Endothelial cell of umbilical vein (primary cell): Measurements from ENCODE around the gene HEBP1. TPM values are rescaled to one million over a fixed set of nuclear protein-coding genes. Genes with fewer than 3 reads are reported as not detected.

Experiments
- BruUV-seq: library from RNA; stranded (reverse); fragments of 400-500 nt; replicated peaks from 2 replicates; lab custom pipeline; 2021; lab: Mats Ljungman, UMichigan
- CTCF ChIA-PET: fragments of 300-600, 350-600 bp; sonication (Branson Sonifier 250); formaldehyde crosslinking; loops from one replicate; lab custom pipeline; 2021; ENCODE audit warnings: antibody characterized with exemption, inconsistent platforms; lab: Charles Lee
- POLR2A ChIA-PET: fragments of 300-600, 350-600 bp; sonication (Branson Sonifier 250); formaldehyde crosslinking; loops from one replicate; lab custom pipeline; 2021; ENCODE audit warnings: antibody characterized with exemption, inconsistent platforms; lab: Charles Lee
- DNase-seq: peaks from one replicate; pipeline ENCODE4 v3.0.0-alpha.2; 2011; ENCODE audit warnings: low read depth, low spot score
- FAIRE-seq: peaks from 2 replicates; lab custom pipeline; 2011; peaks lifted over from hg19 to GRCh38; lab: Jason Lieb, UNC
- H2AFZ ChIP-seq: 2 replicates; pipeline ENCODE4 v1.6.0; 2012; ENCODE audit warnings: low read depth, low read length, control low read depth, inconsistent platforms
- H3K27ac ChIP-seq: 2 replicates; pipeline ENCODE4 v1.5.1; 2011; ENCODE audit warnings: low read depth, mild to moderate bottlenecking, control low read depth, low read length, moderate library complexity; ENCODE audit not compliant: insufficient read depth
- H3K27me3 ChIP-seq, 2 experiments: 2 replicates each; pipeline versions ENCODE4 v1.6.0 to v1.6.1; 2011; ENCODE audit warnings: low read length in 2 of 2, mixed read lengths in 1 of 2; ENCODE audit not compliant: control insufficient read depth in 2 of 2, insufficient read depth in 2 of 2
- H3K36me3 ChIP-seq, 2 experiments: 2 replicates in 1 of 2; 3 replicates in 1 of 2; pipeline ENCODE4 v1.5.1; 2011; ENCODE audit warnings: low read length in 2 of 2, mild to moderate bottlenecking in 1 of 2, moderate library complexity in 1 of 2; ENCODE audit not compliant: control insufficient read depth in 2 of 2, insufficient read depth in 2 of 2; ENCODE audit errors: extremely low read depth in 1 of 2
- H3K4me1 ChIP-seq: 3 replicates; pipeline ENCODE4 v1.5.1; 2011; ENCODE audit warnings: mild to moderate bottlenecking, low read length; ENCODE audit not compliant: control insufficient read depth, insufficient read depth; ENCODE audit errors: extremely low read depth
- H3K4me2 ChIP-seq: 2 replicates; pipeline ENCODE4 v1.6.1; 2011; ENCODE audit warnings: low read length, control low read depth, mixed read lengths; ENCODE audit not compliant: insufficient read depth
- H3K4me3 ChIP-seq, 3 experiments: fragments of 200-600 bp in 1 of 3; sonication (generic), shearing (Covaris generic) in 1 of 3; replicated peaks in 1 of 3; 2 replicates each; pipeline ENCODE4 v1.5.1; 2011 to 2016; ENCODE audit warnings: control low read depth in 3 of 3, low read length in 3 of 3, mild to moderate bottlenecking in 2 of 3, inconsistent platforms in 1 of 3, low read depth in 1 of 3, moderate library complexity in 1 of 3; ENCODE audit not compliant: insufficient read depth in 1 of 3
- H3K79me2 ChIP-seq: 2 replicates; pipeline ENCODE4 v1.6.0; 2012; ENCODE audit warnings: low read length, inconsistent platforms; ENCODE audit not compliant: control insufficient read depth, insufficient read depth
- H3K9ac ChIP-seq: replicated peaks from 2 replicates; pipeline ENCODE3; 2011; ENCODE audit warnings: low read length, control low read depth; ENCODE audit not compliant: insufficient read depth; ENCODE audit errors: extremely low read depth
- H3K9me1 ChIP-seq: replicated peaks from 3 replicates; pipeline ENCODE4 v1.6.0; 2011; ENCODE audit warnings: mild to moderate bottlenecking, low read length; ENCODE audit not compliant: control insufficient read depth, insufficient read depth; ENCODE audit errors: extremely low read depth
- H3K9me3 ChIP-seq: replicated peaks from 2 replicates; pipeline ENCODE4 v1.5.1; 2012; ENCODE audit warnings: low read length, inconsistent platforms; ENCODE audit not compliant: control insufficient read depth, insufficient read depth
- H4K20me1 ChIP-seq: replicated peaks from 2 replicates; pipeline ENCODE3; 2011; ENCODE audit warnings: mild to moderate bottlenecking, low read length; ENCODE audit not compliant: control insufficient read depth, insufficient read depth; ENCODE audit errors: extremely low read depth
- CTCF ChIP-seq, 2 donors: IDR thresholded peaks; 1 replicate in 1 of 2; 2 replicates in 1 of 2; pipeline ENCODE4 v1.5.1; 2011; ENCODE audit warnings: low read length in 2 of 2, mild to moderate bottlenecking in 2 of 2, moderate library complexity in 2 of 2, control low read depth in 1 of 2, inconsistent platforms in 1 of 2, low read depth in 1 of 2; ENCODE audit not compliant: insufficient read depth in 1 of 2; ENCODE audit errors: extremely low read depth in 1 of 2
- EZH2 ChIP-seq: IDR thresholded peaks from 2 replicates; pipeline ENCODE4 v1.6.1; 2012; ENCODE audit warnings: borderline replicate concordance, low read depth, mild to moderate bottlenecking, moderate library complexity, low read length, inconsistent platforms; ENCODE audit not compliant: severe bottlenecking
- FOS ChIP-seq: IDR thresholded peaks from 2 replicates; pipeline ENCODE4 v1.6.1; 2011; ENCODE audit warnings: mild to moderate bottlenecking, low read length, moderate library complexity, borderline replicate concordance; ENCODE audit not compliant: insufficient read depth
- GATA2 ChIP-seq: IDR thresholded peaks from 2 replicates; pipeline ENCODE4 v1.7.0; 2011; ENCODE audit warnings: low read depth, mild to moderate bottlenecking, moderate library complexity, mixed read lengths, low read length; ENCODE audit not compliant: insufficient read length, insufficient read depth
- JUN ChIP-seq: IDR thresholded peaks from 2 replicates; pipeline ENCODE4 v1.6.1; 2011; ENCODE audit warnings: borderline replicate concordance, low read depth; ENCODE audit not compliant: insufficient read length, insufficient read depth
- MAX ChIP-seq: IDR thresholded peaks from 2 replicates; pipeline ENCODE4 v1.6.1; 2011; ENCODE audit not compliant: insufficient read depth, insufficient read length
- MYC ChIP-seq: IDR thresholded peaks from one replicate; pipeline ENCODE4 v1.6.1; 2011; ENCODE audit warnings: mild to moderate bottlenecking, low read depth, low read length
- POLR2A ChIP-seq: IDR thresholded peaks from 2 replicates; pipeline ENCODE4 v1.6.1; 2012; ENCODE audit warnings: low read depth, mild to moderate bottlenecking, control low read depth, low read length
- POLR2AphosphoS5 ChIP-seq: IDR thresholded peaks from 2 replicates; pipeline ENCODE4 v1.6.1; 2012; ENCODE audit warnings: low read depth, mild to moderate bottlenecking, control low read depth, low read length, moderate library complexity; ENCODE audit not compliant: insufficient read depth
- dilution Hi-C: fragments of 300-500 bp; cut with MboI; formaldehyde crosslinking; loops from one replicate; pipeline ENCODE4 v1.15.0; 2019; ENCODE audit warnings: low sequenced_read_pairs; ENCODE audit not compliant: extremely low pct_ligation_motif_present
- intact Hi-C: fragments of 100-400 bp; cut with micrococcal nuclease; formaldehyde crosslinking; loops from one replicate; pipeline ENCODE4 v1.10.0; 2022
- polyA plus RNA-seq, 4 experiments: library from polyadenylated mRNA; depleted of rRNA in 3 of 4; stranded (reverse) in 3 of 4; unstranded in 1 of 4; fragments of >200 nt; gene quantifications; 2 replicates each; pipeline versions ENCODE4 v1.2.1 to v1.2.3, GENCODE V29; 2011 to 2012; ENCODE audit warnings: missing spikeins in 1 of 4
- total RNA-seq: library from RNA; stranded (reverse); gene quantifications from 2 replicates; pipeline ENCODE4 v1.2.3, GENCODE V29; 2021

HEBP1 gene
- total and polyA plus RNA-seq, 2 donors (not counting 3 experiments of a cell fraction or from before 2014, with no cell fraction given): 23.1 to 59.5 TPM

DNA sequence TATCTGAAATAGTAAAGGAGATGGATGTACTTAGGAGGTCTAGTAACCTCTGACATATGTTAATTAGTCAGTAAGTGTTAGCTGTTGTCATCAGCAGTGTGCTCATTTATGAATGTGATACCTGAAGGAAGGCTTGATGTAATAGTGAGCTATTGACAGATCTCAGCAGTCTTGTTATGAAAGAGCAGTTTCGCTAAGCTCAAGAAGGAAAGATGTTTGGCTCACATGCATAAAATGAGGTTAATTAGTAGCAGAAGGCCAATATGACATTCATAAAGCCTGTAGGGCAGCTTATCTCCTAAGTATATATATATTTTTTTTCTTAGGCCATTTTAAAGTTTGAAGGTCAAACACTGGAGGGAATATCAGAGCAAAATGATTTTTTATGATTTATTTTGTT, 46.9 kb upstream of the HEBP1 start:
- POLR2A ChIA-PET: no interaction called here
- H3K4me1 ChIP-seq: peaks cover 16% of the 10 kb centered on the region
- no peak overlapping the region for H2AFZ ChIP-seq
- no peak for FAIRE-seq
- dilution Hi-C loops: no loop called here
- peaks cover 2% of the 10 kb centered on the region in 2 experiments for H3K27me3 ChIP-seq
- no peak overlapping the region for H3K9ac ChIP-seq
- H3K36me3 ChIP-seq: no peaks in the 10 kb centered on the region
- H3K9me1 ChIP-seq: no peaks in the 10 kb centered on the region
- H3K9me3 ChIP-seq: no peaks in the 10 kb centered on the region
- no peaks in the 10 kb centered on the region for H3K79me2 ChIP-seq
- H4K20me1 ChIP-seq: no peaks in the 10 kb centered on the region
- TF ChIP-seq EZH2 (no peak), POLR2A (no peak), JUN (no peak), MYC (no peak), FOS (no peak), GATA2 (no peak), MAX (no peak), CTCF (IDR thresholded peaks at IDR 0.05; ENCODE audit: extremely low read depth in 1 of 2, insufficient read depth in 1 of 2, low read depth in 1 of 2, low read length in 2 of 2) (no peak), POLR2AphosphoS5 (no peak)
- CTCF ChIA-PET: interaction anchor here (1.0 to 2.5 kb wide), 2 partner anchors 33 to 42 kb away, joined by 3 to 9 read pairs; no protein-coding TSS in a partner anchor
- no peak overlapping the region for H3K27ac ChIP-seq
- BruUV-seq: no TSS peak
- no peak overlapping the region for H3K4me3 ChIP-seq
- intact Hi-C loops: no loop called here
- no peak overlapping the region for H3K4me2 ChIP-seq
- DNase-seq: no peak
